GM15510 (cell line): Measurements from ENCODE around the gene LRRC57.

Experiments
- POLR2A ChIP-seq: IDR thresholded peaks from 3 replicates; pipeline ENCODE4 v1.6.1; 2011; ENCODE audit warnings: borderline replicate concordance; ENCODE audit not compliant: insufficient read length; ENCODE audit errors: extremely low read depth

The LRRC57 gene

DNA sequence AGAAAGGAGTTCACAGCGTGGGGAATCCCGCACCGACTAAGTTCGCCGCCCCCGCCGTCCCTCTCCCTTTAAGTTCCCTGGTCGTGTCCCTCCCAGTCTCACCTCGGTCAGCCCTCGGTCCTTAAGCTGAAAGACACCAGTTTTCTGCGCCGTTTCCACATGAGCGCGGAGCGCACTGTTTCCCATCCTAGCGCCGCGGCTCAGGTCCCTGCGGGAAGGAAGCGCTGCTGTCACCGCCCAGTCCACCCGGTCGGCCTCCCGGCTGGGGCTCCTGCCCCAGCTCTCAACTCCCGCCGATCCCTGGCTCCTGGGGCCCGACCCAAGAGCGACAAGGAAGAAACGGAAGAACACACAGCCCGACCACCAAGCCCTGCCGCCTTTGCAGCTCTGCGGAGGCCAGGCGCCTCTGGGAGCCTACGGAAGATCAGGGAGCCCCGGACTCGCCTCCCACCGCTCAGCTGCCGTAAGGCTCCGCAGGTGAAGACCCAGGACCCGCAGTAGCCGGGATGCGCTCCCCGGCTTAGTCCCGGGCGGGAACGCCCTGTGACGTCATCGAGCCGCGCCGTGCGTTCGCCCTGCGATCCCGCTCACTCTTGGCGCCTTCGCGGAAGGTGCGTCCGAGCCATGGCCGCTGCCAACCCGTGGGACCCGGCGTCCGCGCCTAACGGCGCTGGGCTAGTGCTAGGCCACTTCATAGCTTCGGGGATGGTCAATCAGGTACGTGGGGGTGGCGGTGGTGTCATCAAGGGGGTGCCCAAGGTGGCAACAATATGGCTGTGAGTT, at the start of gene LRRC57, which contains the start of gene HAUS2:
Gene LRRC57 (minus strand): TSS at position 545 of the 783 bp plus-strand sequence. CDS start 359 bp downstream, at position 186.
Gene HAUS2 (plus strand): TSS at position 590 of the 783 bp plus-strand sequence. CDS start 35 bp downstream, at position 625.
- peak; percentile 93 for TF ChIP-seq POLR2A

DNA sequence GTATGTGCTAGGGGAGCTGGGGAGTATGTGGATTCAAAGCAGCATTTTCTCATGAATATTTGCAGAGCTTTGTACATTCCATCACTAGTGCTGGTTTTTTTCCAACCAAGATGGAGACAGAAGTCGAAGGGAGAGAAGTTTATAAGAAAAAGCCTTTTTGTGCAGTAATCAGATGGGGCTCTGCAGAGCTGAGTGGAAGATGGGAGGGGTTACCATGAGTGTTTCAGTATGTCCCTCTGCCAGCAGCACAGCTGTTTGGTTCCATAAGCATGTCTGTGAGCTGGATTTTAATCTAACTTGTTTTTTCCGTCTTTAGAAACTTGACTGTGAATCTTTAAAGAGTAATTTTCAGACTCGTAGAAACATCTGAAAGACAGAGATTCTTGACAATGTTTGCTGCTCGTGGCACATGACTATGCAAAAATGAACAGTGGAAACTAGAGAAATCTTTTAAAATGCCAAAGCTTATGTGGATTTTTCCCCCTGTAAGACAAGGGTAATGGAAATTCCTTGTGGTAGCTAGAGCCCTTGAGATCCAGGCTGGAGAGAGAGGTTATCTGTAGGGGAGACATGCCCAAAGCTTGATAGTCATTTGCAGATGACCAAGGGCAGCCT, 47.1 kb upstream of the LRRC57 start:
- TF ChIP-seq POLR2A = no peak

DNA sequence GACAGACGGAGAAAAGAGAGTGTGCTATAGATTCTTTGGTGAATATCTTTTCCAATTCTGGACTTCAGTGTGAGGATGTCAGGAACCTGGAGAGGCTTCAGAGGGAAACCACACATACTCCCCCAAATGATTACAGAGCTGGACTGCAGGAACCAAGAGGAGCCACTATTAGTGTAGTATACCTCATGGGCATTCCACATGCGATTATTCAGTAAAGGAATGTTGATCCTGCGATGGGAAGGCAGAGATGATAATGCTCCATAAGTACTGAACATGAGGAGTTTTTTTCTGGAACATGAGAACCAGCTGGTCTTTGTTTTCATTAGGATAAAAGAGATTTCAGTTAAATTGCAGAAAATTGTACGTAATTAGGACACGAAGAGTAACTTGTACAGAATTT, 45.5 kb upstream of the LRRC57 start:
- TF ChIP-seq POLR2A = no peak

DNA sequence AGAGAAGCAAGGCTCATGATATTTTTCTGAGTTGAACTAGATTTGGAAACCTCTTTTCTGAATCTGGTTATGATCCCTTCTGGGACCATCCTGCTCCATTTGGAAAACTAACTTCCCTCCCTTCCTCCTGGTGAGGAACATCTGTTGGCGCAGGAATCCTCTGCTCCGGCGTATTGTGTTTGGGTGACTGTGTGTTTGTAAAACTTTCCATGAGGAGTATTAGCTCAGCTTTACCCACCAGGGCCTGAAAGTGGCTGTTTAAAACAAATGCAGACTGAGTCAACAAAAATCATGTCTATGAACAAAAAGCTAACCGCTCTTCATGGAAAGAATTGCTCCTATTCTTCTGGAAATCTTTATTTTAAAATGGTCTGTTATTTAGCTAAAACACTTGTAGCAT, 44.5 kb upstream of the LRRC57 start:
- TF ChIP-seq POLR2A = no peak

DNA sequence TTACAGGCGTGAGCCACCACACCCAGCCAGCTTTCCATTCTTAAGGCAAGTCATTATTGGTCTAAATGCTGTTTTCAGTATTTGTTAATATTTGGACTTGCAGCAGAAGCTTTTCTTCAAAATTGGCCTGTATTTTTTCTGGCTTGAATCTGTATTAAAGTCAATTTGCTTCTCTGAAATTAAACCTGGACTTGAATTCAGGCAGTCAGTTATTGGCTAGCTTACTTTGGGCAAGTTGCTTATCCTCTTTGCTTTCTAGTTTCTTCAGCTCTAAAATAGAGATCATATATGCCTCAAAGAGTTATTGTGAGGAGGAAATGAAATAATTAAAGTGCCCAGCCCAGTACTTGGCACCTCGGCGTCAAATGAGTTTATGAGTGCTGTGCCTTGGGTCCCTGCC, 44.1 kb upstream of the LRRC57 start:
- TF ChIP-seq POLR2A = no peak

DNA sequence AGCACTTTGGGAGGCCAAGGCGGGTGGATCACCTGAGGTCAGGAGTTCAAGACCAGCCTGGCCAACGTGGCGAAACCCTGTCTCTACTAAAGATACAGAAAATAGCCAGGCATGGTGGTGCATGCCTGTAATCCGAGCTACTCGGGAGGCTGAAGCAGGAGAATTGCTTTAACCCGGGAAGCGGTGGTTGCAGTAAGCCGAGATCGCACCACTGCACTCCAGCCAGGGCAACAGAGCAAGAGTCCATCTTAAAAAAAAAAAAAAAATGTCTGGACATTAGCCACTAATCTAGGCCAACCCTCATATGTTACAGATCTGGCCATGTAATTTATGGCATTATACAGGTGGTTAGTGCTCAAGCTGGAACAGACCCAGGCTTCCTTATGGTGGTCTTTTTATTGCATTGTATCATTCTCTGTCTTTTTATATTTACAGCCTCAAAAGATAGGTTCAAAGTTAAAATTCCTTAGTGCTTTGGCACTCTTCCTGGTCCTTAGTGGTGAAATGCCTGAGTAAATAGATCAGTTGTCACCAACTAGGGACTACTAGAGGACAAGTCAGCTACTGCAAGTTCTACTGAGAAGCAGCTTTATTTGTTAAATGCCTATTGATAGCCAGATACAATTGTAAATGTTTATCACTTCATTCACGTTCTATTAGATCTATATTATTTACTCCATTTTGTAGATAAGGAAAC, 42.8 kb upstream of the LRRC57 start:
- no peak for TF ChIP-seq POLR2A

DNA sequence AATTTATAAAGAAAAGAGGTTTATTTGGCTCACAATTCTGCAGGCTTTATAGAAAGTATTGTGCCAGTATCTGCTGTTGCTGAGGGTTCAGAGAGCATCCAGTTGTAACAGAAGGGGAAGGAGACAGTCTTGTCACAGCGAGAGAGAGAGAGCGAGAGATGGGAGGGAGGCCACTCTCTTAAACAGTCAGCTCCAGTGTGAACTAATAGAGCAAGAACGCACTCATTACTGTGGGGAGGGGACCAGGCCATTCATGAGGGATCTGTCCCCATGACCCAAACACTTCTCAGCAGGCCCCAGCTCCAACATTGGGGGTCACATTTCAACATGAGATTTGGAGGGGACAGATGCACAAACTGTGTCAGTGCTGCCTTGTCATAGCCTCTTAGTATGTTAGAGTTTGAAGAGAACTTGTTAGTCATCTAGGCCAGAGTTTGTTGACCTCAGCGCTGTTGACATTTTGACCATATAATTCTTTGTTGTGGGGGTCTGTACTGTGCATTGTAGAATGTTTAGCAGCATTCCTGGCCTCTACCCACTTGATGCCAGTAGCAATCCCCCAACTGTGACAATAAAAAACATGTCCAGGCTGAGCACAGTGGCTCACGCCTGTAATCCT, 42.1 kb upstream of the LRRC57 start:
- TF ChIP-seq POLR2A = no peak

DNA sequence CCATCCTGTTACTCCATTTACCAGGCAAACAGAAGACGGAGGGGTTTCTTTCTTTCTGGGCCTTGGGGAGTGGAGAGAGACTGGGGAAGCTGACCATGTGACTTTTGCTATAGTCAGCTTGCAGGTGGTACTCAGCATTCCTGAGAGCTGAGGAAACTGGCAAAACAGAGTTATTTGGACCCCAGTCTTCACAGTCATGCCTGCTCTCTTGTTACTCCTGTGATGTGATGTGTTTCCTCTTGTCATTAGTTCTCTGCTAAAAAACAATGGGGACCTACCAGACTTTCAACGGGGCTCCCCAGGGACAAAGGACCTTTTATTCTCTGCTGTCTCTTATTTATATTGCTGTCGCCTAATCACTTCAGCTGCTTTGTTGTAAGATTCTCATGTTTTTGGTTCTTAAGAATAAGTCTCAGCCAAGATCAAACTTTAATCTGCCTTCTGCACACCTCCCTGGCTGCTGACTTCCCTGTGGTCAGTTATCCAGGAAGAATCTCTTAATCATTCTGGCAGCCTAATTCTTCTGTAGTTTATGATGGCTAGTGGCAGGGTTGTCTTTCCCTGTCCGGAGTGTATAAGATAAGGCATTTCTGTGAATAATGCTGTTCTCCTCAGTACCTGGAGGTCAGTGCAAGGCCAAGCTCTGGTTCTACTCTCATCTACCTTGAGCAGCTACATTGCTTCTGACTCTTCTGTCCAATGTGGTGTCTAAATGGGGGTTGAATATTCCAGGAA, 35.6 kb upstream of the LRRC57 start:
- no peak for TF ChIP-seq POLR2A

DNA sequence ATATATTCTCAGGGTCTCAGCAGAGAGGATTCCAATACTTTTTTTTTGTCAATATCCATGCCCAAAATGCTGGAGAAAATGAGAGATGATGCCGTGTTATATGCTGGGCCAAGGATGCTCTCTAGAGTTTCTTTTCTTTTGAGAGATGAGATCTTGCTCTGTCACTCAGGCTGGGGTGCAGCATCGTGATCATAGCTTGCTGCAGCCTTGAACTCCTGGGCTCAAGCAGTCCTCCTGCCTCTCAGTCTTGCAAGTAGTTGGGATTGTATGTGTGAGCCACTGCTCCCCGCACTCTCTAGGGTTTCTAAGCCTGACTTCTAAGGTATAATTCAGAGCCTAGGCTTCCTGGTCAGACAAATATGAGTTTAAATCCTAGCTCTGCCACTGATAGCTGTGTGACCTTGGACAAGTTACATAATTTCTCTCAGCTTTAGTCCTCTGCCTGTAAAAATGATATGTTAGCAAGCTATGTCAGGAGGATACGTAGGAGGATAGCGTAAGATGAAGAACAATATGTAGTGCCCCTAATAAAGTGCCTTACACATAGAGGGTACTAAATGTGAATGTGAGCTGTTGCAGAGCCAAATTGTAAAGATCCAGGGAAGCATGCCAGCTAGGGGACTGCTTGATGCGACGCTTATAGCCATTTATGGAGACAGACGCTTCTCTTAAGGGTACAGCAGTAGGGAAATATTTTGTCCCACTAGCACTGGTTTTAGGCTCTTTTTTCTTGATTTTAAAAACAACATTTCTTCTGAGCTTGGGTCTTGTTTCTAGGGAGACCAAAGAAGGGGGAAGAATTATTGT, 34.2 kb upstream of the LRRC57 start:
- no peak for TF ChIP-seq POLR2A

DNA sequence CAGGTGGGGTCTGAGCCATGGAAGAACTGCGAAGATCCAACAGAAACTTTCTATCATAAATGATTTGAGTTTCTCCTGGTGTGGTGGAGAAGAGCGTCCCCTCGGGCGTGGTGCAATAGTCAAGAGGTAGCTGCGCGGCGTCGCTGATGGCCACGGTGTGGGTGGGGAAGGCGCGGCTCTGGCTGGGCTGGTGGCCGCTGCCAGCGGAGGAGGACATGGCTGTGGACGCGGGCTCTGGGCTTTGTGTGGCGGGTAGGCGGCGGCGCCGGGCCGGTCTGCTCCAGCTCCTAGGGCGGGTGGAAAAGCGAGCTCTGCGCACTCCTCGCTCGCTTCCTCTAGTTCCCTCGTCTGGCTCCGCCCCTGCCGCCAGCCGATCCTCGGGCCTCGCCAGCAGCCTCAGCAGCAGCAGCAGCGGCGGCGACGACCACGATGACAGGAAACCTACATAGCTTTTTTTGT, 32.7 kb upstream of the LRRC57 start:
- TF ChIP-seq POLR2A = no peak

DNA sequence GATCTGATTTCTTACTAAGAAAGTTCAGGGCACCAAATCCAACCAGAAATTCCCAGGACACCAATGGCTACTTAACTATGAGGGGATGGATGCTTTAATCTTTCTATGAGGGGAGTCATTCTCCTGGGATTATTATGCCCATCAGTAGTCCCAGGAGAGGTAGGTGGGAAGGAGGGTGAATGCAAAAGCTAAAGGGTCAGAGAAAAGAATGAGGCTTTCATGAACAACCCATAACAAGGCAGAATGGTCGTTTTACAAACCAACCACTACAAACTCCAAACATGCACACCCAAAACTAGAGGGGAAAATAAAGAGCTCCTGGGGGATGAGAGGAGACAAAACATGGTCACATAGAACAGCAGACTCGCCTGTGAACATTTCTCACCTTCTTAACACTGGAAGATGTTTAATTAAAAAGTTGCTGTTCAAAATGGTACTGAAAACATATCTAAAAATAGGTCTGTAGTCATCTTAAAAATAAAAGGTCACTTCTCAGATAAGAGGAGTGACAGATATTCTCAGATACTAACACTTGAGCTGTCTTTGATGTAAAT, 30.5 kb upstream of the LRRC57 start:
- TF ChIP-seq POLR2A = no peak

DNA sequence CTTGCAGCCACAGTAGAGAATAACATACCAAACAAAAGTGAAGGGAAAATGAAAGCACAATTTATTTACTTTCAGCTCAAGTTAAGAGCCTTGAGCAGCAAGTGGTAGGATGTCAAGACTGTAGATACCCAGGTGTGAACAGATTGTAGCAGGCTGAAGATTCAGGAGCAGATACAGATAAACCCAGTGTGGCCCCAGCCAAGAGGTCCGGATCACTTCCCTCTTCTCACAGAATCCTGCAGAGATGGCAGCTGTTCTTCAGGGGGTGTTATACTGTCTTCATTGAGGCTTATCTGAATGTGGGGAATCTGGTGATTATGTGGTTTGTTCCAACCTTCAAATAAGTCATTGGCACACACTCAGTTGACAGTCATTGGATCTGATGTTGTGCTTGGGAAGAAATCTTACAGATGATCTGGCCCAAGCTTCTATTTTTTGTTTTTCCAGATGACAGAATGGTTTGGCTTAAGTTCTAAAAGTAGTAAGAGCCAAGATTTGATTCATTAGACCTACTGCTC, 29.0 kb upstream of the LRRC57 start:
- TF ChIP-seq POLR2A = no peak

DNA sequence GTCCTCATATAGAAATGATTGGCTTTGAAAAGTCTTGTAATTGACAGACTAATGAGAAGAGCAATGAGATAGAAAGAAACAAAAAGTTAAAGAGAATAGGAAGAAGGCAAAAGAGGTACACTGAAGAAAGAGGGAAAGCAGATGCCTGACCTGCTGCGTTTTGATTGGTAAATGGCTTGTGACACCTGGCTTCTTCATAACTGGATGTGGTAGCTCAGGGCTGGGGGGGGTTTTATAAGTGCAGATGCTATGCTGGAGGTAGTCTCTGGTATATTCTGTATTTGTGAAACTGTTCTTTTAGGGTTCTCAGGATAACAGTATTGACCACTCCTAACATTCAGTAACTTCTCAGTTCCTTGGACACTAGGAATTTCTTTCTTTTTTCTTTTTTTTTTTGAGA, 28.2 kb upstream of the LRRC57 start:
- no peak for TF ChIP-seq POLR2A
